ENCODE data around the gene BCL2.

BCL2 gene

GRCh38 chr18:63348508-63349136 is 29.1 kb upstream of the BCL2 start:
- no peaks in the 10 kb centered on the region for H3K4me1 ChIP-seq (ENCODE audit: control insufficient read depth, insufficient read depth, low read length)
- H3K27ac ChIP-seq (ENCODE audit: insufficient read depth, low read depth, low read length, poor library complexity, severe bottlenecking): no peak overlapping the region
- no peaks in the 10 kb centered on the region for H3K9me3 ChIP-seq (ENCODE audit: control insufficient read depth, low read length)
- no peaks in the 10 kb centered on the region for H3K27me3 ChIP-seq (ENCODE audit: control insufficient read depth, insufficient read depth, low read length, poor library complexity, severe bottlenecking)
- H3K36me3 ChIP-seq (ENCODE audit: control insufficient read depth, insufficient read depth, low read length): peaks cover 37% of the 10 kb centered on the region
- WGBS, 2 experiments: 87 to 95% methylated on average over 7 of the region's 7 CpGs
- H3K4me3 ChIP-seq (ENCODE audit: insufficient read depth, low read depth, low read length): no peak overlapping the region

DNA sequence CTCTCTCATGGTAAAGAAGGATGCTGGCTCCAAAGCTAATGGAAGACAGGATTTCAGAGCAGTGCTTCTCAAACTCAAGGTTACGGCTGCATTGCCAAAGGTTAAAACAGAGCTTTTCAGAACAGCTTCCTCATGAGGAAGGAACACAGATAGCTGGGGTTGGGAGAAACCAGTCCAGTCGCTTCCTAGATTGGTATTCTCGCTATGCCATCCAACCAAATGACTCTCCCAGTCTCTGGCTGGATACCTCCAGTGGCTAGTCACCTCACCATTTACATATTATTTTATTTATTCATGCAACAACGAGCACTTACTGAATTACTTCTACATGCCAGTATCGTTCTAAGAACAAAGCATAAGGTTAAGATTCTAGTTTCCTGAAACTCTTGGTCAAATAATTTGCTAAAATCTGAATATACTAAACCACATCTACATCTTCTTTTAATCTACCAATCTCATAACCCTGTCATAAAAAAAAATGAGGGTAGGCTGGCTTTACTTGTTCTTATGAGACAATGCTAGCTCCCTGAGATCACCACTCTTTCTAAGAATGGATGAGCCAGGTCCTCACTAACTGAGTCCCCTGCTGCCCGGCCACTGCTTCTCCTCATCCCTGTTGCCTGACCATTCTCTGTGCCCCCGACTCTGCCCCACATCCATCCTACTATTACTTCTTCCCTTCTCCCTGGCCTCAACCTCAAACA is 27.1 kb upstream of the BCL2 start:
- H3K27ac ChIP-seq (ENCODE audit: insufficient read depth, low read depth, low read length, poor library complexity, severe bottlenecking): no peak overlapping the region
- H3K9me3 ChIP-seq (ENCODE audit: control insufficient read depth, low read length): no peaks in the 10 kb centered on the region
- H3K4me1 ChIP-seq (ENCODE audit: control insufficient read depth, insufficient read depth, low read length): no peaks in the 10 kb centered on the region
- no peaks in the 10 kb centered on the region for H3K27me3 ChIP-seq (ENCODE audit: control insufficient read depth, insufficient read depth, low read length, poor library complexity, severe bottlenecking)
- H3K36me3 ChIP-seq (ENCODE audit: control insufficient read depth, insufficient read depth, low read length): peaks cover 31% of the 10 kb centered on the region
- 94% methylated on average over 7 of the region's 7 CpGs for WGBS, 2 experiments
- no peak overlapping the region for H3K4me3 ChIP-seq (ENCODE audit: insufficient read depth, low read depth, low read length)

DNA sequence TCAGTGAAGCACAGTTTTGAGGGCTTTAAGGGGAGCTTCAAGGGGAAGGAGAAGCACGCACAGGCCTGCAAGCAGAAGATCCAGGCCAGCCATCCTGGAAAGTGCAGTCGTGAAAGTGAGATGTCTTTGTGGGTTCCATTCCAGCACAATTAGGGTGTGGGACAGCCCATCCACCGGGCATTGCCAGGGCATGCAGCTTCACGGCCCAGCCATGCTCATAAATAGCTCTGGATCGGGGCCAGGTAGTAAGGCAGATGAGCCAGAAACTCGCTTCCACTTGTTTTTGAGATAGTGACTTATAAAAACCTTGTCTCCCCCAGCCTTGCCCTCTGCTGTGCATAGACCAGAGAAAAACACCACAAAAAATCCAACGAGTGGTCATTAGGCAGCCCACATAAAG is 26.5 kb upstream of the BCL2 start:
- H3K9me3 ChIP-seq (ENCODE audit: control insufficient read depth, low read length): no peaks in the 10 kb centered on the region
- H3K27ac ChIP-seq (ENCODE audit: insufficient read depth, low read depth, low read length, poor library complexity, severe bottlenecking): no peak overlapping the region
- no peaks in the 10 kb centered on the region for H3K4me1 ChIP-seq (ENCODE audit: control insufficient read depth, insufficient read depth, low read length)
- H3K27me3 ChIP-seq (ENCODE audit: control insufficient read depth, insufficient read depth, low read length, poor library complexity, severe bottlenecking): no peaks in the 10 kb centered on the region
- whole genome bisulfite sequencing, 2 experiments: 95 to 96% methylated on average over 7 of the region's 7 CpGs
- peaks cover 25% of the 10 kb centered on the region for H3K36me3 ChIP-seq (ENCODE audit: control insufficient read depth, insufficient read depth, low read length)
- H3K4me3 ChIP-seq (ENCODE audit: insufficient read depth, low read depth, low read length): no peak overlapping the region

DNA sequence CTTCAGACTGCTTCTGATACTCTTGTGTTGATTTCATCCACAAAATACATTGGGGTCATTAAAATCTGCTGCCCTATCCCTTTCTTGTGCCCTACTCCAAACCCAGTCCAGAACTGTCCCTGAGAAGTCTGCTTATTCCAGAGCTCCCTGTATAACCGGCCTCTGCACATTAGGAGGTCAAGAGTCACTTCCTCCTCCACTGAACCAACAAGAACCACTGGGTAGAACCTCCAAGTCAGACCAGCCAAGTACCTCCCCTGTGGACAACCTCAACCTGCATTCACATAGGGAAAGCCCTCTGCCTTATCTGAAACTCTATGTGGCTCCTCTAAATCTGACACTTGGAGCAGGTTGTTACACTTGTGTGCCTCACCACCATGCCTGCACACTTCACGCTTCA is 25.3 kb upstream of the BCL2 start:
- Histone ChIP-seq H3K9me3 (ENCODE audit: control insufficient read depth, low read length) (no peaks in the 10 kb centered on the region), H3K4me1 (ENCODE audit: control insufficient read depth, insufficient read depth, low read length) (no peaks in the 10 kb centered on the region), H3K27me3 (ENCODE audit: control insufficient read depth, insufficient read depth, low read length, poor library complexity, severe bottlenecking) (no peaks in the 10 kb centered on the region), H3K4me3 (ENCODE audit: insufficient read depth, low read depth, low read length) (no peak overlapping the region), H3K27ac (ENCODE audit: insufficient read depth, low read depth, low read length, poor library complexity, severe bottlenecking) (no peak overlapping the region), H3K36me3 (ENCODE audit: control insufficient read depth, insufficient read depth, low read length) (peaks cover 21% of the 10 kb centered on the region)
- WGBS, 2 experiments: 95 to 99% methylated on average over 2 of the region's 2 CpGs

DNA sequence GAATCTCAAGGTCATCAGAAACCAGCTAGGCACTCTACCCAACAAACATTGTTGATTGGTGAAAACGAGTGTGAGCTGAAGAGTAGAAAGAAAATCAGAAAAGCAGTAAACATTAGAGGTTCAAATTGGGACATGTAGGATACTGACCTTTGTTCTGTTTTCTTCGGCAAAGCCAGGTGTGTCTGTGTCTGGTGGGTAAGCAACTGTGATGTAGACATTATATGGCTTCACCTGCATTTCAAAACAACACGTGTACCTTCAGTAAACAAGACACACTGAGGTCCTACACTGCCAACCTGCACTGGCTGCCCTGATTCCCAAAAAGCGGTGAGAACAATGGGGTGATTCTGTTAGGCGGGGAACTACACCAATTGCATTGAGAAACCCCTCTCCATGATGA is 24.7 kb upstream of the BCL2 start:
- Histone ChIP-seq H3K36me3 (ENCODE audit: control insufficient read depth, insufficient read depth, low read length) (peaks cover 14% of the 10 kb centered on the region), H3K4me3 (ENCODE audit: insufficient read depth, low read depth, low read length) (no peak overlapping the region), H3K27ac (ENCODE audit: insufficient read depth, low read depth, low read length, poor library complexity, severe bottlenecking) (no peak overlapping the region), H3K27me3 (ENCODE audit: control insufficient read depth, insufficient read depth, low read length, poor library complexity, severe bottlenecking) (no peaks in the 10 kb centered on the region), H3K4me1 (ENCODE audit: control insufficient read depth, insufficient read depth, low read length) (no peaks in the 10 kb centered on the region), H3K9me3 (ENCODE audit: control insufficient read depth, low read length) (no peaks in the 10 kb centered on the region)
- WGBS, 2 experiments: 91 to 93% methylated on average over 5 of the region's 5 CpGs

- H3K27ac ChIP-seq (ENCODE audit: insufficient read depth, low read depth, low read length, poor library complexity, severe bottlenecking): no peak overlapping the region
- no peak overlapping the region for H3K4me3 ChIP-seq (ENCODE audit: insufficient read depth, low read depth, low read length)
- H3K4me1 ChIP-seq (ENCODE audit: control insufficient read depth, insufficient read depth, low read length): no peaks in the 10 kb centered on the region
- no peaks in the 10 kb centered on the region for H3K9me3 ChIP-seq (ENCODE audit: control insufficient read depth, low read length)
- peaks cover 10% of the 10 kb centered on the region for H3K36me3 ChIP-seq (ENCODE audit: control insufficient read depth, insufficient read depth, low read length)
- WGBS, 2 experiments: 58 to 60% methylated on average over 5 of the region's 5 CpGs
- H3K27me3 ChIP-seq (ENCODE audit: control insufficient read depth, insufficient read depth, low read length, poor library complexity, severe bottlenecking): no peaks in the 10 kb centered on the region
Observed at GRCh38 chr18:63342206-63342605, 22.6 kb upstream of the BCL2 start.

DNA sequence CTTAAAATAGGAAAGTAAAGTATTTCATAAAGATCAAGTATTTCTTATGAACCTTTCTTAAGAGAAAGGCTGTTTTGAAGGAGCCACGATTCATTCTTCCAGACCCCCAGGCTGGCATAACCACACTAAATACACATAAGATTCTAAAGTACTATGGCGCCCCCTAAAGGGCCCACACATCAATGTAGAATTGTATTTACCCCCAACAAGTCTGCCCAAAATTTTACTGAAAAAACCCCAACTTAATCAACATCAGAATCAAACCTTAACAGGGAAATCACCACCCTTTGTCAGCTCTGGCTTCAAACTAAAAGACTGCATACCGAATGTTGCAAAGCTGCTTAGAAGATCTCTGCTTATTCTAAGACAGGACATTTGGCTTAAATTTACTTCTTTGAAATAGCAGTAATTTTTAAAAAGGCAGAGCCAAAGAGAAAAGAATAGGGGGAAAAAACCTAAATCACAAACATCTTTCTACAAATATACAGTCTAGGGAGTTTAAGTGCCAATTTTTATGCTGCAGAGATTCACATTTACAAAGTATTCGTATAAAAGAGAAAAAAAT is 20.4 kb upstream of the BCL2 start:
- Histone ChIP-seq H3K36me3 (ENCODE audit: control insufficient read depth, insufficient read depth, low read length) (peaks cover 14% of the 10 kb centered on the region), H3K4me3 (ENCODE audit: insufficient read depth, low read depth, low read length) (no peak overlapping the region), H3K9me3 (ENCODE audit: control insufficient read depth, low read length) (no peaks in the 10 kb centered on the region), H3K4me1 (ENCODE audit: control insufficient read depth, insufficient read depth, low read length) (no peaks in the 10 kb centered on the region), H3K27ac (ENCODE audit: insufficient read depth, low read depth, low read length, poor library complexity, severe bottlenecking) (no peak overlapping the region), H3K27me3 (ENCODE audit: control insufficient read depth, insufficient read depth, low read length, poor library complexity, severe bottlenecking) (no peaks in the 10 kb centered on the region)
- WGBS, 2 experiments: 11 to 17% methylated on average over 3 of the region's 4 CpGs

DNA sequence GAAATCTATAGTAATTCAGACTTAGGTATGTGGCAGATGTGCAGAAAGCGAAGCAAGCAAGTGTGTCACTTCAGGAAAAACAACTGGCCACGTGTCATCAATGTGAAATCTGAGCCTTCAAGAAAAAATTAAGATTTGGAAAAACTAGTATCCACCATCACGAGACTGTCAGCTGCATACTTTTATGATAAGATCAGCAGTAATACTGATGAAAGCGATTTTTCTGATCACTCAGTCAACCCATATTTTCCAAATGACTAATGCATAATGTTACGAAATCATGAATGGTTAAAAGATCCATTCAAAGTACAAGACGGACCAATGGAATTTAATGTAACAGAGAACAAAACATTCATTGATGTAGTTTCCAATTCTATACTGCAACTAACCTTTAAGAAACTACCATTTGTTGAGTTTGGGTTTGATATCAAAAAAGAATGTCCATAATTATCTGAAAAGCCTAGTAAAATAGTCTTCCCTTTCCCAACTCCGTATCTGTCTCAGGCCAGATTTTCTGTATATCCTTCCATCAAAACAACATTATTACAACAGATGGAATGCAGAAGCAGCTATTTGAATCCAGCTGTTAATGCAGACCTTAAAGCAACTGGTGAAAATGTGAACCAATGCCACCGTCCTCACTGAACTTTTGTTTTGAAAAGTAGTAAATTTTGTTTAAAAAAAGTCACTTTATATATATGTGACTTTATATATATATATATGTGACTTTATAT is 17.0 kb upstream of the BCL2 start:
- no peak overlapping the region for H3K4me3 ChIP-seq (ENCODE audit: insufficient read depth, low read depth, low read length)
- H3K36me3 ChIP-seq (ENCODE audit: control insufficient read depth, insufficient read depth, low read length): peaks cover 15% of the 10 kb centered on the region
- no peak overlapping the region for H3K27ac ChIP-seq (ENCODE audit: insufficient read depth, low read depth, low read length, poor library complexity, severe bottlenecking)
- H3K27me3 ChIP-seq (ENCODE audit: control insufficient read depth, insufficient read depth, low read length, poor library complexity, severe bottlenecking): no peaks in the 10 kb centered on the region
- H3K9me3 ChIP-seq (ENCODE audit: control insufficient read depth, low read length): no peaks in the 10 kb centered on the region
- no peaks in the 10 kb centered on the region for H3K4me1 ChIP-seq (ENCODE audit: control insufficient read depth, insufficient read depth, low read length)
- whole genome bisulfite sequencing, 2 experiments: 87 to 94% methylated on average over 7 to 8 of the region's 8 CpGs

GRCh38 chr18:63331105-63331504 is 11.5 kb upstream of the BCL2 start:
- no peak overlapping the region for H3K27ac ChIP-seq (ENCODE audit: insufficient read depth, low read depth, low read length, poor library complexity, severe bottlenecking)
- H3K27me3 ChIP-seq (ENCODE audit: control insufficient read depth, insufficient read depth, low read length, poor library complexity, severe bottlenecking): no peaks in the 10 kb centered on the region
- no peaks in the 10 kb centered on the region for H3K4me1 ChIP-seq (ENCODE audit: control insufficient read depth, insufficient read depth, low read length)
- no peaks in the 10 kb centered on the region for H3K9me3 ChIP-seq (ENCODE audit: control insufficient read depth, low read length)
- peaks cover 13% of the 10 kb centered on the region for H3K36me3 ChIP-seq (ENCODE audit: control insufficient read depth, insufficient read depth, low read length)
- no peak overlapping the region for H3K4me3 ChIP-seq (ENCODE audit: insufficient read depth, low read depth, low read length)
- 87 to 96% methylated on average over 4 of the region's 4 CpGs for WGBS, 2 experiments
